Heart left ventricle (tissue), 13 donors: ENCODE measurements around the gene LGSN.

Experiments
- POLR2A ChIP-seq, 2 donors: fragments of 450-650 bp; IDR thresholded peaks; one replicate each; pipeline ENCODE4 v1.6.1; 2017; ENCODE audit warnings: antibody characterized with exemption in 2 of 2, mild to moderate bottlenecking in 2 of 2, moderate library complexity in 2 of 2
- TF ChIP-seq, protein P1 (sequence below), 12 donors: fragments of 200-600 bp; sonication (generic) in 4 of 12; IDR thresholded peaks; one replicate each; pipeline versions ENCODE4 v1.5.0 to v1.8.0; 2018 to 2022; ENCODE audit warnings: antibody characterized with exemption in 12 of 12, mild to moderate bottlenecking in 5 of 12
- donor health status: ischemic (EF 13 %, LVEDD 7.1; RV severe dilation, severe dysfunction).
- donor health status: DM: no; HTN: yes; CAD: no.
- donor health status: DM: no; HTN: no; CAD: no.
- donor health status: ischemic (EF 25% LVEDD 6.9; RV normal size, moderate dysfunction).
- donor health status: ischemic (EF 25% LVEDD 5.7; RV mildly dilated, moderate dysfunction).
- donor health status: ischemic (EF 35%, LVEDD 5.7; RV mildly dilated, moderate dysfunction).
- donor health status: nonischemic (EF 11% LVEDD 7.7; RV severe dilation, severe dysfunction).
- donor health status: DM: yes; HTN: yes; CAD: no.
- donor health status: PGD.
- donor health status: ischemic (EF 29% LVEDD 5.4; RV normal size, mild dysfunction).
- donor health status: nonischemic (EF 23%, LVEDD 6.1; RV moderate dilation, normal function).

DNA sequence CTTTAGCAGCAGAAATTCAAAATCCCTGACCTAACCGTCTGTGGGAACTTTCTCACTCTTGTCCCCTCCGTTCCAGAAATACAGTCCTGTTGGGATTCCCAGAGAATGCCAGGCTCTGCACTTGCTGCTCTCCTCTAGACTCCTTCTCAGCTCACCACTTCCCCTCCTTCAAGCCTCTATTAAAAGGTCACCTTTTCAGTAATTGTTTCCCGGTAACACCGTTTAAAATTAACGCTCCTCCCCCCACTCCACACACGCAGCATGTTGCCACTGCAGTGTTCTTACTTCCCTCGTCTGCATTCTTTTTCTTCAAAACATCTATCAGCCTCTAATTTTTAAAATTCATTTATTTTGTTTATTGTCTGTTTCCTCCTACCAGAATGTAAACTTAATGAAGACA is 48.6 kb upstream of the LGSN start:
- TF ChIP-seq, protein P1, sequence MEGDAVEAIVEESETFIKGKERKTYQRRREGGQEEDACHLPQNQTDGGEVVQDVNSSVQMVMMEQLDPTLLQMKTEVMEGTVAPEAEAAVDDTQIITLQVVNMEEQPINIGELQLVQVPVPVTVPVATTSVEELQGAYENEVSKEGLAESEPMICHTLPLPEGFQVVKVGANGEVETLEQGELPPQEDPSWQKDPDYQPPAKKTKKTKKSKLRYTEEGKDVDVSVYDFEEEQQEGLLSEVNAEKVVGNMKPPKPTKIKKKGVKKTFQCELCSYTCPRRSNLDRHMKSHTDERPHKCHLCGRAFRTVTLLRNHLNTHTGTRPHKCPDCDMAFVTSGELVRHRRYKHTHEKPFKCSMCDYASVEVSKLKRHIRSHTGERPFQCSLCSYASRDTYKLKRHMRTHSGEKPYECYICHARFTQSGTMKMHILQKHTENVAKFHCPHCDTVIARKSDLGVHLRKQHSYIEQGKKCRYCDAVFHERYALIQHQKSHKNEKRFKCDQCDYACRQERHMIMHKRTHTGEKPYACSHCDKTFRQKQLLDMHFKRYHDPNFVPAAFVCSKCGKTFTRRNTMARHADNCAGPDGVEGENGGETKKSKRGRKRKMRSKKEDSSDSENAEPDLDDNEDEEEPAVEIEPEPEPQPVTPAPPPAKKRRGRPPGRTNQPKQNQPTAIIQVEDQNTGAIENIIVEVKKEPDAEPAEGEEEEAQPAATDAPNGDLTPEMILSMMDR (IDR thresholded peaks at IDR 0.05) = no peak
- no peak for TF ChIP-seq POLR2A (IDR thresholded peaks at IDR 0.05)
